ENCODE data around the gene CYFIP2.

DNA sequence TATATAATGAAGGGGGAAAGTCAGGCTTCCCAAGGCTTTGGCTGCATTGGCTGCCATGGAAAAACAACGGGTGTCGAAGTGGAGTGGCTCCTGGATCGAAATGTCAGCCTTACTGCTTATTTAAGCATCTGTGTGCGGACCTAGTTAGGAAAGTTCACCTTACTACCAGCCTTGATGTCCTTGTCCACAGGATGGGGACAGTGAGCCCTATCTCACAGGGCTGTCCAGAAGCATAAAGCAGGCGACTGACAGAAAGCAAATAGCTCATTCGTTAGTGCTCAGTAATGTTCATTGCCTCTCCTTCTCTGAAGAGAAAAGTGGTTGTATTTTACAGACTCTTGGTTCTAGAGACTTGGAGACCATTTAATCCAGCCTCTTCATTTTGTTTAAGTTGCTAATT is 112.6 kb downstream of the CYFIP2 start:
- no peak for TF ChIP-seq ZNF510 (tag by site-specific recombination; IDR thresholded peaks at IDR 0.05; ENCODE audit: insufficient replicate concordance)
- TF ChIP-seq REPIN1 (tag by site-specific recombination; IDR thresholded peaks at IDR 0.05; ENCODE audit: low read depth) = no peak
